Activated CD4-positive, CD25-positive, alpha-beta regulatory T cell treated with anti-CD3 and anti-CD28 coated beads, Interleukin-2, amount 50 U/mL, for 24 hours (primary cell): Measurements from ENCODE around the gene FOXD4L4.
"Not testable (repeated sequence)": the region's sequence is repeated elsewhere in the genome, so short reads cannot be mapped to it uniquely, and the experiment has no call there.

Experiments used
- ATAC-seq, 2 donors: fragments of 150-1000 bp; cut with Tn5 transposase; one replicate each; pipeline ENCODE4 v1.10.0; 2021; ENCODE audit warnings: mild to moderate bottlenecking in 1 of 2, moderate library complexity in 1 of 2

The FOXD4L4 gene

GRCh38 chr9:65737096-65737564, at the start of gene FOXD4L4:
FOXD4L4 (plus strand) TSS chr9:65737146; CDS start chr9:65737146, 0 bp downstream.
- ATAC-seq = not testable (repeated sequence)

- ATAC-seq = not testable (repeated sequence)
These were observed 33.4 kb upstream of the FOXD4L4 start for GRCh38 chr9:65703550-65703949.

- not testable (repeated sequence) for ATAC-seq
These were observed 22.5 kb upstream of the FOXD4L4 start for GRCh38 chr9:65714445-65714844.

- not testable (repeated sequence) for ATAC-seq
These were observed 1.2 kb downstream of the FOXD4L4 start for GRCh38 chr9:65738133-65738532.
